K562 (cell line): ENCODE measurements around the gene SPTAN1. TPM values are rescaled to one million over a fixed set of nuclear protein-coding genes. Genes with fewer than 3 reads are reported as not detected.
A peak's percentile ranks its signal among the peaks of the same experiment; 100 is the strongest.

Source experiments
- CREM ChIP-seq: IDR thresholded peaks from 2 replicates; pipeline ENCODE4 v1.6.1; 2014; ENCODE audit warnings: antibody characterized with exemption, low read depth
- ETV6 ChIP-seq, 3 experiments: fragments of 150-350 bp in 1 of 3; sonication (generic) in 1 of 3; formaldehyde crosslinking in 1 of 3; IDR thresholded peaks; 2 replicates each; pipeline versions ENCODE4 v1.6.1 to v1.8.0; 2014 to 2022; ENCODE audit warnings: borderline replicate concordance in 2 of 3, low read depth in 2 of 3, antibody characterized with exemption in 1 of 3, low read length in 1 of 3, mild to moderate bottlenecking in 1 of 3, missing genetic modification reagents in 1 of 3
- HDAC2 ChIP-seq: fragments of 450-650 bp; IDR thresholded peaks from 2 replicates; pipeline ENCODE4 v1.6.1; 2016; ENCODE audit warnings: mild to moderate bottlenecking
- POLR2AphosphoS2 ChIP-seq: IDR thresholded peaks from 2 replicates; pipeline ENCODE4 v1.6.1; 2012; ENCODE audit warnings: low read length, improper control_type of control experiment
- SMARCA4 ChIP-seq: fragments of 450-650 bp; IDR thresholded peaks from 2 replicates; pipeline ENCODE4 v1.6.1; 2016
- TCF3 ChIP-seq: sonication (generic); formaldehyde crosslinking; IDR thresholded peaks from 2 replicates; pipeline ENCODE4 v1.4.0; 2020; ENCODE audit warnings: mild to moderate bottlenecking, missing genetic modification reagents
- THRAP3 ChIP-seq: fragments of 450-650 bp; IDR thresholded peaks from 2 replicates; pipeline ENCODE4 v1.6.1; 2016; ENCODE audit warnings: mild to moderate bottlenecking, inconsistent platforms, borderline replicate concordance
- ZNF311 ChIP-seq: fragments of 250-450 bp; sonication (Bioruptor Pico); IDR thresholded peaks from 2 replicates; pipeline ENCODE4 v1.4.0; 2020; ENCODE audit warnings: mild to moderate bottlenecking, moderate library complexity
- ZNF780A ChIP-seq: fragments of 250-450 bp; sonication (Bioruptor Pico); IDR thresholded peaks from 2 replicates; pipeline ENCODE4 v1.5.0; 2021; ENCODE audit warnings: mild to moderate bottlenecking
- polyA plus RNA-seq, 8 experiments: library from polyadenylated mRNA; depleted of rRNA in 4 of 8; stranded (reverse) in 5 of 8; unstranded in 3 of 8; fragments of >200 nt; fragmentation: Nextera tagmentation in 2 of 8; fragmentation: Illumina TruSeq in 1 of 8; extraction: Ambion mirVana in 2 of 8; extraction: Trizol in 1 of 8; gene quantifications; 2 replicates each; pipeline versions ENCODE4 v1.2.1 to v1.2.3, GENCODE V29; 2011 to 2014; ENCODE audit warnings: inconsistent platforms in 1 of 8, missing spikeins in 1 of 8
- total RNA-seq, 7 experiments: library from RNA; depleted of rRNA in 6 of 7; stranded (reverse); fragments of >200 nt in 6 of 7; fragmentation: Illumina TruSeq in 2 of 7; extraction: Trizol in 2 of 7; gene quantifications; 2 replicates each; pipeline versions ENCODE4 v1.2.1 to v1.2.3, GENCODE V29; 2011 to 2021; ENCODE audit warnings: low replicate concordance in 1 of 7
- TF ChIP-seq, protein P1 (sequence below): fragments of 200-600 bp; sonication (generic); IDR thresholded peaks from one replicate; pipeline ENCODE4 v1.6.1; 2012; ENCODE audit warnings: mild to moderate bottlenecking, low read depth, low read length, inconsistent platforms
- TF ChIP-seq, protein P2 (sequence below): sonication (generic); formaldehyde crosslinking; IDR thresholded peaks from 2 replicates; pipeline ENCODE4 v1.8.0; 2022; ENCODE audit warnings: mild to moderate bottlenecking, missing genetic modification reagents, borderline replicate concordance
- TF ChIP-seq, protein P3 (sequence below): sonication (generic); formaldehyde crosslinking; IDR thresholded peaks from 2 replicates; pipeline ENCODE4 v1.8.0; 2022; ENCODE audit warnings: mild to moderate bottlenecking, missing genetic modification reagents

Gene SPTAN1
- total and polyA plus RNA-seq, 9 of the 15 experiments (the other 6 are each of a cell fraction or from before 2014, with no cell fraction given) = 1.5 to 13.5 (median 6.8) TPM

GRCh38 chr9:128504485-128505413 lies 47.6 kb upstream of the SPTAN1 start, which contains the start of gene GLE1 (continued):
- no peak for TF ChIP-seq ETV6 (IDR thresholded peaks at IDR 0.05; ENCODE audit: borderline replicate concordance in 1 of 2, low read depth in 2 of 2, low read length in 1 of 2)
- TF ChIP-seq ETV6 (CRISPR knock-in tag; IDR thresholded peaks at IDR 0.05; ENCODE audit: borderline replicate concordance) = 0 out of 2 replicates have a peak, but pooled peaks have one; percentile 13
- peak; percentile 71; the same call in 1 of the 2 replicates for TF ChIP-seq CREM
- TF ChIP-seq THRAP3 = no peak
- peak; percentile 28 for TF ChIP-seq TCF3 (CRISPR knock-in tag)
- TF ChIP-seq, protein P1, sequence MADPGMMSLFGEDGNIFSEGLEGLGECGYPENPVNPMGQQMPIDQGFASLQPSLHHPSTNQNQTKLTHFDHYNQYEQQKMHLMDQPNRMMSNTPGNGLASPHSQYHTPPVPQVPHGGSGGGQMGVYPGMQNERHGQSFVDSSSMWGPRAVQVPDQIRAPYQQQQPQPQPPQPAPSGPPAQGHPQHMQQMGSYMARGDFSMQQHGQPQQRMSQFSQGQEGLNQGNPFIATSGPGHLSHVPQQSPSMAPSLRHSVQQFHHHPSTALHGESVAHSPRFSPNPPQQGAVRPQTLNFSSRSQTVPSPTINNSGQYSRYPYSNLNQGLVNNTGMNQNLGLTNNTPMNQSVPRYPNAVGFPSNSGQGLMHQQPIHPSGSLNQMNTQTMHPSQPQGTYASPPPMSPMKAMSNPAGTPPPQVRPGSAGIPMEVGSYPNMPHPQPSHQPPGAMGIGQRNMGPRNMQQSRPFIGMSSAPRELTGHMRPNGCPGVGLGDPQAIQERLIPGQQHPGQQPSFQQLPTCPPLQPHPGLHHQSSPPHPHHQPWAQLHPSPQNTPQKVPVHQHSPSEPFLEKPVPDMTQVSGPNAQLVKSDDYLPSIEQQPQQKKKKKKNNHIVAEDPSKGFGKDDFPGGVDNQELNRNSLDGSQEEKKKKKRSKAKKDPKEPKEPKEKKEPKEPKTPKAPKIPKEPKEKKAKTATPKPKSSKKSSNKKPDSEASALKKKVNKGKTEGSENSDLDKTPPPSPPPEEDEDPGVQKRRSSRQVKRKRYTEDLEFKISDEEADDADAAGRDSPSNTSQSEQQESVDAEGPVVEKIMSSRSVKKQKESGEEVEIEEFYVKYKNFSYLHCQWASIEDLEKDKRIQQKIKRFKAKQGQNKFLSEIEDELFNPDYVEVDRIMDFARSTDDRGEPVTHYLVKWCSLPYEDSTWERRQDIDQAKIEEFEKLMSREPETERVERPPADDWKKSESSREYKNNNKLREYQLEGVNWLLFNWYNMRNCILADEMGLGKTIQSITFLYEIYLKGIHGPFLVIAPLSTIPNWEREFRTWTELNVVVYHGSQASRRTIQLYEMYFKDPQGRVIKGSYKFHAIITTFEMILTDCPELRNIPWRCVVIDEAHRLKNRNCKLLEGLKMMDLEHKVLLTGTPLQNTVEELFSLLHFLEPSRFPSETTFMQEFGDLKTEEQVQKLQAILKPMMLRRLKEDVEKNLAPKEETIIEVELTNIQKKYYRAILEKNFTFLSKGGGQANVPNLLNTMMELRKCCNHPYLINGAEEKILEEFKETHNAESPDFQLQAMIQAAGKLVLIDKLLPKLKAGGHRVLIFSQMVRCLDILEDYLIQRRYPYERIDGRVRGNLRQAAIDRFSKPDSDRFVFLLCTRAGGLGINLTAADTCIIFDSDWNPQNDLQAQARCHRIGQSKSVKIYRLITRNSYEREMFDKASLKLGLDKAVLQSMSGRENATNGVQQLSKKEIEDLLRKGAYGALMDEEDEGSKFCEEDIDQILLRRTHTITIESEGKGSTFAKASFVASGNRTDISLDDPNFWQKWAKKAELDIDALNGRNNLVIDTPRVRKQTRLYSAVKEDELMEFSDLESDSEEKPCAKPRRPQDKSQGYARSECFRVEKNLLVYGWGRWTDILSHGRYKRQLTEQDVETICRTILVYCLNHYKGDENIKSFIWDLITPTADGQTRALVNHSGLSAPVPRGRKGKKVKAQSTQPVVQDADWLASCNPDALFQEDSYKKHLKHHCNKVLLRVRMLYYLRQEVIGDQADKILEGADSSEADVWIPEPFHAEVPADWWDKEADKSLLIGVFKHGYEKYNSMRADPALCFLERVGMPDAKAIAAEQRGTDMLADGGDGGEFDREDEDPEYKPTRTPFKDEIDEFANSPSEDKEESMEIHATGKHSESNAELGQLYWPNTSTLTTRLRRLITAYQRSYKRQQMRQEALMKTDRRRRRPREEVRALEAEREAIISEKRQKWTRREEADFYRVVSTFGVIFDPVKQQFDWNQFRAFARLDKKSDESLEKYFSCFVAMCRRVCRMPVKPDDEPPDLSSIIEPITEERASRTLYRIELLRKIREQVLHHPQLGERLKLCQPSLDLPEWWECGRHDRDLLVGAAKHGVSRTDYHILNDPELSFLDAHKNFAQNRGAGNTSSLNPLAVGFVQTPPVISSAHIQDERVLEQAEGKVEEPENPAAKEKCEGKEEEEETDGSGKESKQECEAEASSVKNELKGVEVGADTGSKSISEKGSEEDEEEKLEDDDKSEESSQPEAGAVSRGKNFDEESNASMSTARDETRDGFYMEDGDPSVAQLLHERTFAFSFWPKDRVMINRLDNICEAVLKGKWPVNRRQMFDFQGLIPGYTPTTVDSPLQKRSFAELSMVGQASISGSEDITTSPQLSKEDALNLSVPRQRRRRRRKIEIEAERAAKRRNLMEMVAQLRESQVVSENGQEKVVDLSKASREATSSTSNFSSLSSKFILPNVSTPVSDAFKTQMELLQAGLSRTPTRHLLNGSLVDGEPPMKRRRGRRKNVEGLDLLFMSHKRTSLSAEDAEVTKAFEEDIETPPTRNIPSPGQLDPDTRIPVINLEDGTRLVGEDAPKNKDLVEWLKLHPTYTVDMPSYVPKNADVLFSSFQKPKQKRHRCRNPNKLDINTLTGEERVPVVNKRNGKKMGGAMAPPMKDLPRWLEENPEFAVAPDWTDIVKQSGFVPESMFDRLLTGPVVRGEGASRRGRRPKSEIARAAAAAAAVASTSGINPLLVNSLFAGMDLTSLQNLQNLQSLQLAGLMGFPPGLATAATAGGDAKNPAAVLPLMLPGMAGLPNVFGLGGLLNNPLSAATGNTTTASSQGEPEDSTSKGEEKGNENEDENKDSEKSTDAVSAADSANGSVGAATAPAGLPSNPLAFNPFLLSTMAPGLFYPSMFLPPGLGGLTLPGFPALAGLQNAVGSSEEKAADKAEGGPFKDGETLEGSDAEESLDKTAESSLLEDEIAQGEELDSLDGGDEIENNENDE = no peak
- TF ChIP-seq, protein P2, sequence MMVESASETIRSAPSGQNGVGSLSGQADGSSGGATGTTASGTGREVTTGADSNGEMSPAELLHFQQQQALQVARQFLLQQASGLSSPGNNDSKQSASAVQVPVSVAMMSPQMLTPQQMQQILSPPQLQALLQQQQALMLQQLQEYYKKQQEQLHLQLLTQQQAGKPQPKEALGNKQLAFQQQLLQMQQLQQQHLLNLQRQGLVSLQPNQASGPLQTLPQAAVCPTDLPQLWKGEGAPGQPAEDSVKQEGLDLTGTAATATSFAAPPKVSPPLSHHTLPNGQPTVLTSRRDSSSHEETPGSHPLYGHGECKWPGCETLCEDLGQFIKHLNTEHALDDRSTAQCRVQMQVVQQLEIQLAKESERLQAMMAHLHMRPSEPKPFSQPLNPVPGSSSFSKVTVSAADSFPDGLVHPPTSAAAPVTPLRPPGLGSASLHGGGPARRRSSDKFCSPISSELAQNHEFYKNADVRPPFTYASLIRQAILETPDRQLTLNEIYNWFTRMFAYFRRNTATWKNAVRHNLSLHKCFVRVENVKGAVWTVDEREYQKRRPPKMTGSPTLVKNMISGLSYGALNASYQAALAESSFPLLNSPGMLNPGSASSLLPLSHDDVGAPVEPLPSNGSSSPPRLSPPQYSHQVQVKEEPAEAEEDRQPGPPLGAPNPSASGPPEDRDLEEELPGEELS = 0 out of 2 replicates have a peak, but pooled peaks have one; percentile 45
- no peak for TF ChIP-seq ZNF780A (CRISPR knock-in tag)
- TF ChIP-seq SMARCA4 = no peak
- TF ChIP-seq POLR2AphosphoS2 = peak; percentile 73; the same call in 1 of the 2 replicates
- TF ChIP-seq HDAC2 = peak; percentile 69
- TF ChIP-seq, protein P3, sequence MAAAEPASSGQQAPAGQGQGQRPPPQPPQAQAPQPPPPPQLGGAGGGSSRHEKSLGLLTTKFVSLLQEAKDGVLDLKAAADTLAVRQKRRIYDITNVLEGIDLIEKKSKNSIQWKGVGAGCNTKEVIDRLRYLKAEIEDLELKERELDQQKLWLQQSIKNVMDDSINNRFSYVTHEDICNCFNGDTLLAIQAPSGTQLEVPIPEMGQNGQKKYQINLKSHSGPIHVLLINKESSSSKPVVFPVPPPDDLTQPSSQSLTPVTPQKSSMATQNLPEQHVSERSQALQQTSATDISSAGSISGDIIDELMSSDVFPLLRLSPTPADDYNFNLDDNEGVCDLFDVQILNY (CRISPR knock-in tag) = peak; percentile 46; the same call in 1 of the 2 replicates
- no peak for TF ChIP-seq ZNF311 (CRISPR knock-in tag)
